Astrocyte (in vitro differentiated cells and primary cell): ENCODE measurements around the gene CLDN1.

Source experiments
- CTCF ChIP-seq: IDR thresholded peaks from 2 replicates; pipeline ENCODE4 v1.5.1; 2011; ENCODE audit warnings: low read depth, mild to moderate bottlenecking, inconsistent platforms, low read length, moderate library complexity; ENCODE audit not compliant: insufficient read depth
- EZH2 ChIP-seq: IDR thresholded peaks from 2 replicates; pipeline ENCODE4 v1.6.1; 2012; ENCODE audit warnings: mild to moderate bottlenecking, low read length, inconsistent platforms; ENCODE audit not compliant: insufficient read depth

- TF ChIP-seq CTCF = no peak
- no peak for TF ChIP-seq EZH2
These were observed 7.5 kb downstream of the CLDN1 start for GRCh38 chr3:190314741-190315140.
